ENCODE data around the gene P4HA2.
"Not testable (repeated sequence)": the region's sequence is repeated elsewhere in the genome, so short reads cannot be mapped to it uniquely, and the experiment has no call there.

The P4HA2 gene

DNA sequence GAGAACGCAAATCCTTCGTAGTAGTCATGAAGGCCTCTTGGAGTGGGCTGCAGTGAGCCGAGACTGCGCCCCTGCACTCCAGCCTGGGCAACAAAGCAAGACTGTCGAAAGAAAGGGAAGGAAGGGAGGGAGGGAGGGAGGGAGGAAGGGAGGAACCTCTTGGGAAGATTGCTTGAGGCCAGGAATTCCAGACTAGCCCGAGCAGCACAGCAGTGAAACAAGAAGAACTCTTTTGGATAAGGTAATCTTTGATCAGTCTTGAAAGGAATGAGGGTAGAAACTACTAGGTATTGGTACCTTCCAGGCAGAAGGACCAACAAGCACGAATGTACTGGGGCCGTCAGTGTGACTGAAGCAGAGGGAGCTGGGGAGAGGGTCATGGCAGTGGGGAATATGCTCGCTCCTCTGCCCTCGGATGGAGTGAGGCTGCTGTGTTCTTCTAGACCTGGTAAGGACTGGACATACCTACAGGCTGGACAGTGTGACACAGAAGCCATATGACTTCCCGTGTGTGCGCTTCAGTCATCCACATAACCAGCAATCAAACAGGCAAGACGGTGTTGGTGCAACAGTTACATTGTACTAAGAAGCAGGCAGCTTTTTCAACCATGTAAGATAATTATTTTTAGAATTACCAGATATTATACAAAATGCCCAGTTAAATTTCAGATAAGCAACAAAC, 45.2 kb downstream of the P4HA2 start:
- no peak overlapping the region for H3K27ac ChIP-seq (ENCODE audit: low read length)
- no peak overlapping the region for H3K4me3 ChIP-seq (ENCODE audit: low read depth in 1 of 2, low read length in 2 of 2)
- H3K9me3 ChIP-seq (ENCODE audit: control insufficient read depth in 1 of 2, low read length in 2 of 2), result no peaks in the 10 kb centered on the region
- H3K36me3 ChIP-seq (ENCODE audit: control insufficient read depth in 1 of 2, insufficient read depth in 2 of 2, low read length in 2 of 2), result no peaks in the 10 kb centered on the region
- H3K27me3 ChIP-seq (ENCODE audit: low read depth, low read length), result no peaks in the 10 kb centered on the region
- no peaks in the 10 kb centered on the region for H3K4me1 ChIP-seq (ENCODE audit: control insufficient read depth in 1 of 2, insufficient read depth in 2 of 2, low read length in 2 of 2)

DNA sequence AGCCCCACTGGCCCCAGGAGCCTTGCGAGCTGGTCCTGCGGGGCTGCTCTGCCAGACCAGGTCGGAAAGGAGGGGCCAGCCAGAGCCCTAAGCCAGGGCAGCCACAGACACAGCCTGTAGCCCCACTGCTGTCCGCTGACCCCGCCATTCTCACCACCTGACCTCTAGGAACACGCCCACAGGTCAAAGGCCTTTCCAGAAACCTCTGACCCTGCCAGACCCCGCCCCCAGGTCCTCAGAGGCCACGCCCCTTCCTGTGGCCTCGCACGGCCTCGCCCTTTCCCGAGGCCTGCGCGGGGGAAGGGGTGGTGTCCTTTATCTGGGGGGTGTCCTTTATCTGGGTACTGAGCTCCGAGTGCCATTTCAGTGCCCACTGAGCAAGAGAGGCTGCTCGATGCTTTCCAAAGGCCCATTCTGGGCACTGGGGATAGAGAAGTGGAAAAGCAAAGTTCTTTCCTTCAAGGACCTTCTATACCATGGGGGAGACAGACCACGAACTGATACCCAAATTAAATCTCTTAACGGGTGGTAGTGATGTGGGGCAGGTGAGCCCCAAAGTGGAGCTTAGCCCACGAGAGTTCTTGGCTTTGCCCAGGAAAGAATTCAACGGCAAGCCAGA, 46.5 kb downstream of the P4HA2 start:
- no peak overlapping the region for H3K27ac ChIP-seq (ENCODE audit: low read length)
- no peaks in the 10 kb centered on the region for H3K4me1 ChIP-seq (ENCODE audit: control insufficient read depth in 1 of 2, insufficient read depth in 2 of 2, low read length in 2 of 2)
- no peaks in the 10 kb centered on the region for H3K27me3 ChIP-seq (ENCODE audit: low read depth, low read length)
- no peak overlapping the region for H3K4me3 ChIP-seq (ENCODE audit: low read depth in 1 of 2, low read length in 2 of 2)
- H3K9me3 ChIP-seq (ENCODE audit: control insufficient read depth in 1 of 2, low read length in 2 of 2), result no peaks in the 10 kb centered on the region
- H3K36me3 ChIP-seq (ENCODE audit: control insufficient read depth in 1 of 2, insufficient read depth in 2 of 2, low read length in 2 of 2), result no peaks in the 10 kb centered on the region

DNA sequence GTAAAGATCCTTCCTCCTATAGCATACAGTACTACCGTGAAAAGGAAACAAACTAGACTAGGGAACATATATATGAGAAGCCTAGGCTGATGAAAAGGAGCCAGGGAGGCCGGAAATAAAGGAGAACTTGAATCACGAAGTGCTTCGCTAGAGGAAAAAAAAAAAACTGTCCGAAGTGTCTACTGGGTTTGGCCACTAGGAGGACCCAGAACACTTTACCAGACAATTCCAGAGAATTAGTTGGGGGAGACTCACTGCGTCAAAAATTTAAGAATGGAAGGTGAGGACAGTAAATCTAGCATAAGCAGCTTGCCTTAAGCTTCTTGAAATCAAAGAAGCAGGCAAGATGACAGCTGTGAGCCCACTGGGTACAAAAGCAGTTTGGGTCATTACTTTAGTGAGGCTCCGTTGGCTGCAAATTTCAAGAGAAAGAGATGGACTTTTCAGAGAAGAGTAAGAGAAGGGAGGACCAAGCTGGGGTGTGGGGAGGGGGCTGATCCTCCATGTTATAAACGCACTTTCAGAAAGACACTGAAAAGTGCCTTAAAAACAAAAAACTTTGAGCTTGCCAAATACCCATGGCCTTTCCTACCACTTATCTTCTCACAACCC, 47.4 kb downstream of the P4HA2 start:
- H3K4me3 ChIP-seq (ENCODE audit: low read depth in 1 of 2, low read length in 2 of 2), result no peak overlapping the region
- no peaks in the 10 kb centered on the region for H3K36me3 ChIP-seq (ENCODE audit: control insufficient read depth in 1 of 2, insufficient read depth in 2 of 2, low read length in 2 of 2)
- no peaks in the 10 kb centered on the region for H3K27me3 ChIP-seq (ENCODE audit: low read depth, low read length)
- H3K27ac ChIP-seq (ENCODE audit: low read length), result no peak overlapping the region
- no peaks in the 10 kb centered on the region for H3K4me1 ChIP-seq (ENCODE audit: control insufficient read depth in 1 of 2, insufficient read depth in 2 of 2, low read length in 2 of 2)
- H3K9me3 ChIP-seq (ENCODE audit: control insufficient read depth in 1 of 2, low read length in 2 of 2), result no peaks in the 10 kb centered on the region

DNA sequence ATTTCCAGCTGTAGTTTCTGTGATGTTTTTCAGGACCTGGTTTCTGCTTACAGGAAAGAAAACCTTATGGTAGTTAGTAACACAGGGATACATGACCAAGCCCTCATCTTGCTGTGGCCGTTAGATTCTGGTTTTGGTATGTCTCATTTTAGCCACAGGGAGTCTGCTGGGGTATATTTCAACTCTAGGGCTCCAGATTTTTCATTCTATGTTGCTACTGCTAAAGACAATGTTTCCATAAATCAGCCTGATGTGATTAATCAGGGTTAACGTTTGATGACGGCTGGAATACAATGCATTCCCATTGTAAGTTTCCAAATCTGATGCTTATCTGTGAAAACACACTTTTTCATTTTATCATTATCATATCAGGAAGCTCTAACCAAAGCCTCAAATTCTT, 48.2 kb downstream of the P4HA2 start:
- Histone ChIP-seq H3K36me3 (ENCODE audit: control insufficient read depth in 1 of 2, insufficient read depth in 2 of 2, low read length in 2 of 2) (no peaks in the 10 kb centered on the region), H3K4me1 (ENCODE audit: control insufficient read depth in 1 of 2, insufficient read depth in 2 of 2, low read length in 2 of 2) (no peaks in the 10 kb centered on the region), H3K27ac (ENCODE audit: low read length) (no peak overlapping the region), H3K27me3 (ENCODE audit: low read depth, low read length) (no peaks in the 10 kb centered on the region), H3K4me3 (ENCODE audit: low read depth in 1 of 2, low read length in 2 of 2) (no peak overlapping the region), H3K9me3 (ENCODE audit: control insufficient read depth in 1 of 2, low read length in 2 of 2) (no peaks in the 10 kb centered on the region)

DNA sequence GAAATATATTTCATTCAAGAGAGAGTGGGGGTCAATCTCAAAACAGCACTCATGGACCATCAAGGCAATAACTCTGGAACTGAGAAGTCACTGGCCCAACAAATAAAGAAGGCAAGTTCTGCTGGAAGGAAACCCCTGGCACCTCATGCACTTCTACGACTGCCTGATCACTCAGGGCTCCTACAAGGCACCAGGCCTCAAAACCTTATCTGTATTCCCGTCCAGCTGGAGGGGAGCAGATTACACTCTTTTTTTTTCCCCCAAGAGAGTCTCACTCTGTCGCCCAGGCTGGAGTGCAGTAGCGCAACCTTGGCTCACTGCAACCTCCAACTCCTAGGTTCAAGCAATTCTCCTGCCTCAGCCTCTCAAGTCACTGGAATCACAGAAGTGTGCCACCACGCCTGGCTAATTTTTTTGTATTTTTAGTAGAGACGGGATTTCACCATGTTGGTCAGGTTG, 49.9 kb downstream of the P4HA2 start:
- no peaks in the 10 kb centered on the region for H3K27me3 ChIP-seq (ENCODE audit: low read depth, low read length)
- H3K36me3 ChIP-seq (ENCODE audit: control insufficient read depth in 1 of 2, insufficient read depth in 2 of 2, low read length in 2 of 2), result no peaks in the 10 kb centered on the region
- no peak overlapping the region for H3K27ac ChIP-seq (ENCODE audit: low read length)
- H3K4me3 ChIP-seq (ENCODE audit: low read depth in 1 of 2, low read length in 2 of 2), result no peak overlapping the region
- H3K9me3 ChIP-seq (ENCODE audit: control insufficient read depth in 1 of 2, low read length in 2 of 2), result no peaks in the 10 kb centered on the region
- no peaks in the 10 kb centered on the region for H3K4me1 ChIP-seq (ENCODE audit: control insufficient read depth in 1 of 2, insufficient read depth in 2 of 2, low read length in 2 of 2)

DNA sequence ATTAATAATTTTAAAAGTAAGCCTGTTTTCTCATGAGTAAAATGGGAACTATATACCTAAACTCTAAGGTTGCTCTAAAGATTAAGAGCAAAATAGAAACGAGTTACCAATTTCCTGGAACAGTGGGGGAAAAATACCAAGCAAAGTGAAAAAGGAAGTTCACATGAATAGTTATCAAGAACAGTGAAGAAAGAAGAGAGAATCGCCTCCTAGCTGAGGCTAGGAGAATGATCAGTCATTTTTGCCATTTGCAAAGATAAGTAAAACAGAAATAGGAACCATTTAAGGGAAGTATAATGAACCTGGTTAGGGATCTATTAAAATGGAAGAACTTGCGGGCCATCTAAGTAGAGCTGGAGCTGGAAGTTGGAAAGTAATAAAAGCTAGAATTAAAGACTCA, 50.7 kb downstream of the P4HA2 start:
- Histone ChIP-seq H3K27ac (ENCODE audit: low read length) (no peak overlapping the region), H3K4me1 (ENCODE audit: control insufficient read depth in 1 of 2, insufficient read depth in 2 of 2, low read length in 2 of 2) (no peaks in the 10 kb centered on the region), H3K4me3 (ENCODE audit: low read depth in 1 of 2, low read length in 2 of 2) (no peak overlapping the region), H3K36me3 (ENCODE audit: control insufficient read depth in 1 of 2, insufficient read depth in 2 of 2, low read length in 2 of 2) (no peaks in the 10 kb centered on the region), H3K27me3 (ENCODE audit: low read depth, low read length) (no peaks in the 10 kb centered on the region), H3K9me3 (ENCODE audit: control insufficient read depth in 1 of 2, low read length in 2 of 2) (no peaks in the 10 kb centered on the region)

DNA sequence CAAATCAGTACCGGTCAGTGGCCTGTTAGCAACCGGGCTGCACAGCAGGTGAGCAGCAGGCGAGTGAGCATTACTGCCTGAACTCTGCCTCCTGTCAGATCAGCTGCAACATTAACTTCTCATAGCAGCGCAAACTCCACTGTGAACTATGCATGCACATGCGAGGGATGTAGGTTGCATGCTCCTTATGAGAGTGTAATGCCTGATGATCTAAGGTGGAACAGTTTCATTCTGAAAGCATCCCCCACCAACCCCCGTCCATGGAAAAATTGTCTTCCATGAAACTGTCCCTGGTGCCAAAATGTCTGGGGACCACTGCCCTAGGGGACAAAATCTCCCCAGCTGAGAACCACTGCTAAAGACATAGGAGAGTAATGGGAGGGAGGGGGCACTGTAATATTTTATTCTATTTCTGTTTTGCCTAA, 51.1 kb downstream of the P4HA2 start:
- H3K4me1 ChIP-seq (ENCODE audit: control insufficient read depth in 1 of 2, insufficient read depth in 2 of 2, low read length in 2 of 2), result no peaks in the 10 kb centered on the region
- no peaks in the 10 kb centered on the region for H3K27me3 ChIP-seq (ENCODE audit: low read depth, low read length)
- H3K27ac ChIP-seq (ENCODE audit: low read length), result no peak overlapping the region
- H3K9me3 ChIP-seq (ENCODE audit: control insufficient read depth in 1 of 2, low read length in 2 of 2), result no peaks in the 10 kb centered on the region
- H3K4me3 ChIP-seq (ENCODE audit: low read depth in 1 of 2, low read length in 2 of 2), result no peak overlapping the region
- H3K36me3 ChIP-seq (ENCODE audit: control insufficient read depth in 1 of 2, insufficient read depth in 2 of 2, low read length in 2 of 2), result no peaks in the 10 kb centered on the region

DNA sequence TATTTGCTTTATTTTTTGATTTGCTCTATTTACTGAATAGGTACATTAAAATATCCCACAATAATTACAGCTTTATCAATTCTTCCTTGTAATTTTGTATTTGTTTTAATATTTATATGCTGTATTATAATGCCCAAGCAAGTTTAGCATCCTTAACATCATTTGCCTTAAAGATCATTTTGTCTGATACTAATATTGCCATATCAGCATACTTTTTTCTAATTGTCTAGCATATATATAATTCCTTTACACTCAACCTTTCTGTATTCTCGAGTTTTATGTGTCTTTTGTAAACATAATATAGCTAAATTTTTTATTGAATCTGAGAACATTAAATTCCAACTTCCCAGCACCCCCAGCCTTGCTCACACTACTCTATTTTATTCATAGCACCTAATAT, 64.7 kb downstream of the P4HA2 start:
- H3K4me1 ChIP-seq (ENCODE audit: control insufficient read depth in 1 of 2, insufficient read depth in 2 of 2, low read length in 2 of 2), result no peaks in the 10 kb centered on the region
- H3K27ac ChIP-seq (ENCODE audit: low read length), result no peak overlapping the region

DNA sequence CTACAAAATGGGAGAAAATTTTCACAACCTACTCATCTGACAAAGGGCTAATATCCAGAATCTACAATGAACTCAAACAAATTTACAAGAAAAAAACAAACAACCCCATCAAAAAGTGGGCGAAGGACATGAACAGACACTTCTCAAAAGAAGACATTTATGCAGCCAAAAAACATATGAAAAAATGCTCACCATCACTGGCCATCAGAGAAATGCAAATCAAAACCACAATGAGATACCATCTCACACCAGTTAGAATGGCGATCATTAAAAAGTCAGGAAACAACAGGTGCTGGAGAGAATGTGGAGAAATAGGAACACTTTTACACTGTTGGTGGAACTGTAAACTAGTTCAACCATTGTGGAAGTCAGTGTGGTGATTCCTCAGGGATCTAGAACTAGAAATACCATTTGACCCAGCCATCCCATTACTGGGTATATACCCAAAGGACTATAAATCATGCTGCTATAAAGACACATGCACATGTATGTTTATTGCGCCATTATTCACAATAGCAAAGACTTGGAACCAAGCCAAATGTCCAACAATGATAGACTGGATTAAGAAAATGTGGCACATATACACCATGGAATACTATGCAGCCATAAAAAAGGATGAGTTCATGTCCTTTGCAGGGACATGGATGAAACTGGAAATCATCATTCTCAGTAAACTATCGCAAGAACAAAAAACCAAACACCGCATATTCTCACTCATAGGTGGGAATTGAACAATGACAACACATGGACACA, 65.9 kb downstream of the P4HA2 start:
- H3K4me1 ChIP-seq (ENCODE audit: control insufficient read depth in 1 of 2, insufficient read depth in 2 of 2, low read length in 2 of 2); H3K27ac ChIP-seq (ENCODE audit: low read length); H3K27me3 ChIP-seq (ENCODE audit: low read depth, low read length); H3K4me3 ChIP-seq (ENCODE audit: low read depth in 1 of 2, low read length in 2 of 2); H3K36me3 ChIP-seq (ENCODE audit: control insufficient read depth in 1 of 2, insufficient read depth in 2 of 2, low read length in 2 of 2); H3K9me3 ChIP-seq (ENCODE audit: control insufficient read depth in 1 of 2, low read length in 2 of 2): not testable (repeated sequence)

More for the DNA sequence above, 64.7 kb downstream of the P4HA2 start:
- Histone ChIP-seq H3K4me3 (ENCODE audit: low read depth in 1 of 2, low read length in 2 of 2) (no peak overlapping the region), H3K36me3 (ENCODE audit: control insufficient read depth in 1 of 2, insufficient read depth in 2 of 2, low read length in 2 of 2) (no peaks in the 10 kb centered on the region), H3K27me3 (ENCODE audit: low read depth, low read length) (no peaks in the 10 kb centered on the region), H3K9me3 (ENCODE audit: control insufficient read depth in 1 of 2, low read length in 2 of 2) (peaks cover 0 to 3% of the 10 kb centered on the region in 2 donors)

DNA sequence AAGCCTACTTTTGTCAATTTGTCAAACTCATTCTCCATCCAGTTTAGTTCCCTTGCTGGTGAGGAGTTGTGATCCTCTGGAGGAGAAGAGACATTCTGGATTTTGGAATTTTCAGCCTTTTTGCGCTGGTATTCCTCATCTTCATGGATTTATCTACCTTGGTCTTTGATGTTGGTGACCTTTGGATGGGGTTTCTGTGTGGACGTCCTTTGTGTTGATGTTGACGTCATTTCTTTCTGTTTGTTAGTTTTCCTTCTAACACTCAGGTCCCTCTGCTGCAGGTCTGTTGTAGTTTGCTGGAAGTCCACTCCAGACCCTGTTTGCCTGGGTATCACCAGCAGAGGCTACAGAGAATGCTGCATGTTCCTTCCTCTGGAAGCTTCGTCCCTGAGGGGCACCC, 71.2 kb downstream of the P4HA2 start:
- Histone ChIP-seq H3K27ac (ENCODE audit: low read length) (no peak overlapping the region), H3K4me3 (ENCODE audit: low read depth in 1 of 2, low read length in 2 of 2) (no peak overlapping the region), H3K9me3 (ENCODE audit: control insufficient read depth in 1 of 2, low read length in 2 of 2) (peaks cover 0 to 12% of the 10 kb centered on the region in 2 donors), H3K4me1 (ENCODE audit: control insufficient read depth in 1 of 2, insufficient read depth in 2 of 2, low read length in 2 of 2) (no peaks in the 10 kb centered on the region), H3K36me3 (ENCODE audit: control insufficient read depth in 1 of 2, insufficient read depth in 2 of 2, low read length in 2 of 2) (no peaks in the 10 kb centered on the region), H3K27me3 (ENCODE audit: low read depth, low read length) (no peaks in the 10 kb centered on the region)

DNA sequence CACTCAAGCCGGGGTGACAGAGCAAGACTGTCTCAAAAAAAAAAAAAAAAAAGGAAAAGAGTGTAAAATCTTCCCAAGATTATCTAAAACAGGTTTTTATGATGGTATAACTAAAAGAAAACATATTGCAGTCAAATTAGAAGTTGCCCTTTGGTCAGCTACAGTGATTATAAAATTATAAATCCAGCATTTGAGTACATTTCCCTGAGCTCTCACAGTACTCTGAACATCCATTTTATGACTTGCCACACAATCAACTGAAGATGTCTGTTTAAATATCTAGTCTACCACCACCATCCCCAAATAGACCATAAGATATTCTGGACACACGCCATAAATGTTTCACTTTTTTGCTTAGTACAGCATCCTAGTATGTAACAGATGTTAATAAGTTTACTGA, 77.1 kb downstream of the P4HA2 start:
- no peaks in the 10 kb centered on the region for H3K27me3 ChIP-seq (ENCODE audit: low read depth, low read length)
- H3K36me3 ChIP-seq (ENCODE audit: control insufficient read depth in 1 of 2, insufficient read depth in 2 of 2, low read length in 2 of 2), result no peaks in the 10 kb centered on the region
- no peaks in the 10 kb centered on the region for H3K4me1 ChIP-seq (ENCODE audit: control insufficient read depth in 1 of 2, insufficient read depth in 2 of 2, low read length in 2 of 2)
- H3K4me3 ChIP-seq (ENCODE audit: low read depth in 1 of 2, low read length in 2 of 2), result no peak overlapping the region
- no peak overlapping the region for H3K27ac ChIP-seq (ENCODE audit: low read length)
- H3K9me3 ChIP-seq (ENCODE audit: control insufficient read depth in 1 of 2, low read length in 2 of 2), result peaks cover 0 to 11% of the 10 kb centered on the region in 2 donors
